Activated naive CD4-positive, alpha-beta T cell treated with anti-CD3 and anti-CD28 coated beads, Interleukin-2, amount 50 U/mL, for 24 hours (primary cell): ENCODE data around the gene ZNF750.

Experiments
- H3K27ac Mint-ChIP-seq: one replicate; pipeline ENCODE4 v1.8.0; 2021; ENCODE audit warnings: mild to moderate bottlenecking, mixed read lengths
- H3K27me3 Mint-ChIP-seq: one replicate; pipeline ENCODE4 v1.8.0; 2021; ENCODE audit warnings: mixed read lengths
- H3K36me3 Mint-ChIP-seq: one replicate; pipeline ENCODE4 v1.8.0; 2021; ENCODE audit warnings: mixed read lengths
- H3K4me1 Mint-ChIP-seq: one replicate; pipeline ENCODE4 v1.8.0; 2021; ENCODE audit warnings: mixed read lengths
- H3K4me3 Mint-ChIP-seq: one replicate; pipeline ENCODE4 v1.8.0; 2021; ENCODE audit warnings: mild to moderate bottlenecking, mixed read lengths
- H3K9me3 Mint-ChIP-seq: one replicate; pipeline ENCODE4 v1.8.0; 2021; ENCODE audit warnings: mixed read lengths

Gene ZNF750

GRCh38 chr17:82839617-82840292 lies at the start of gene ZNF750:
ZNF750 (minus strand) TSS chr17:82840022; CDS start chr17:82832454, 7,568 bp downstream.
- Mint-ChIP-seq H3K4me1 (no peaks in the 10 kb centered on the region), H3K36me3 (peaks cover 2% of the 10 kb centered on the region), H3K27me3 (no peaks in the 10 kb centered on the region), H3K9me3 (no peaks in the 10 kb centered on the region), H3K4me3 (no peak within 1 kb of the TSS), H3K27ac (no peak within 1 kb of the TSS)

- no peaks in the 10 kb centered on the region for H3K27me3 Mint-ChIP-seq
- H3K9me3 Mint-ChIP-seq, result no peaks in the 10 kb centered on the region
- H3K27ac Mint-ChIP-seq, result no peak overlapping the region
- H3K4me1 Mint-ChIP-seq, result peaks cover 56% of the 10 kb centered on the region
- H3K36me3 Mint-ChIP-seq, result peaks cover 7% of the 10 kb centered on the region
- H3K4me3 Mint-ChIP-seq, result no peak overlapping the region
Measured at GRCh38 chr17:82888583-82889495, 49.0 kb upstream of the ZNF750 start.

GRCh38 chr17:82887255-82888164 lies 47.7 kb upstream of the ZNF750 start:
- no peaks in the 10 kb centered on the region for H3K9me3 Mint-ChIP-seq
- H3K36me3 Mint-ChIP-seq, result peaks cover 7% of the 10 kb centered on the region
- H3K27me3 Mint-ChIP-seq, result no peaks in the 10 kb centered on the region
- peaks cover 56% of the 10 kb centered on the region for H3K4me1 Mint-ChIP-seq
- no peak overlapping the region for H3K27ac Mint-ChIP-seq
- no peak overlapping the region for H3K4me3 Mint-ChIP-seq

GRCh38 chr17:82884970-82885353 lies 45.1 kb upstream of the ZNF750 start:
- peaks cover under 1% of the 10 kb centered on the region for H3K36me3 Mint-ChIP-seq
- no peaks in the 10 kb centered on the region for H3K27me3 Mint-ChIP-seq
- H3K9me3 Mint-ChIP-seq, result no peaks in the 10 kb centered on the region
- H3K4me1 Mint-ChIP-seq, result peaks cover 65% of the 10 kb centered on the region
- H3K27ac Mint-ChIP-seq, result peak overlapping the region; percentile 78
- H3K4me3 Mint-ChIP-seq, result peak overlapping the region; percentile 40

- peaks cover 2% of the 10 kb centered on the region for H3K36me3 Mint-ChIP-seq
- no peaks in the 10 kb centered on the region for H3K27me3 Mint-ChIP-seq
- H3K4me1 Mint-ChIP-seq, result peaks cover 70% of the 10 kb centered on the region
- H3K9me3 Mint-ChIP-seq, result no peaks in the 10 kb centered on the region
- peak overlapping the region; percentile 78 for H3K27ac Mint-ChIP-seq
- H3K4me3 Mint-ChIP-seq, result peak overlapping the region; percentile 40
Measured at GRCh38 chr17:82884341-82884969, 44.6 kb upstream of the ZNF750 start.

- Mint-ChIP-seq H3K27ac (peak overlapping the region; percentile 59), H3K9me3 (no peaks in the 10 kb centered on the region), H3K4me3 (peak overlapping the region; percentile 81), H3K4me1 (peaks cover 79% of the 10 kb centered on the region), H3K27me3 (no peaks in the 10 kb centered on the region), H3K36me3 (peaks cover 2% of the 10 kb centered on the region)
Measured at GRCh38 chr17:82883419-82884031, 43.7 kb upstream of the ZNF750 start.

GRCh38 chr17:82882715-82883418 lies 43.0 kb upstream of the ZNF750 start:
- H3K9me3 Mint-ChIP-seq, result no peaks in the 10 kb centered on the region

GRCh38 chr17:82881900-82882714 lies 42.3 kb upstream of the ZNF750 start:
- Mint-ChIP-seq H3K27me3 (no peaks in the 10 kb centered on the region), H3K4me1 (peaks cover 80% of the 10 kb centered on the region), H3K27ac (peak overlapping the region; percentile 92), H3K9me3 (no peaks in the 10 kb centered on the region), H3K36me3 (peaks cover 2% of the 10 kb centered on the region), H3K4me3 (peak overlapping the region; percentile 81)

More at GRCh38 chr17:82882715-82883418, 43.0 kb upstream of the ZNF750 start:
- peak overlapping the region; percentile 92 for H3K27ac Mint-ChIP-seq
- H3K36me3 Mint-ChIP-seq, result peaks cover 2% of the 10 kb centered on the region
- peaks cover 82% of the 10 kb centered on the region for H3K4me1 Mint-ChIP-seq
- peak overlapping the region; percentile 81 for H3K4me3 Mint-ChIP-seq
- H3K27me3 Mint-ChIP-seq, result no peaks in the 10 kb centered on the region

GRCh38 chr17:82881324-82881823 lies 41.6 kb upstream of the ZNF750 start:
- Mint-ChIP-seq H3K9me3 (no peaks in the 10 kb centered on the region), H3K4me1 (peaks cover 85% of the 10 kb centered on the region), H3K4me3 (peak overlapping the region; percentile 39), H3K27me3 (no peaks in the 10 kb centered on the region), H3K27ac (no peak overlapping the region), H3K36me3 (peaks cover 2% of the 10 kb centered on the region)

- H3K27ac Mint-ChIP-seq, result no peak overlapping the region
- H3K36me3 Mint-ChIP-seq, result peaks cover 2% of the 10 kb centered on the region
- no peaks in the 10 kb centered on the region for H3K9me3 Mint-ChIP-seq
- peaks cover 80% of the 10 kb centered on the region for H3K4me1 Mint-ChIP-seq
- H3K27me3 Mint-ChIP-seq, result no peaks in the 10 kb centered on the region
- no peak overlapping the region for H3K4me3 Mint-ChIP-seq
Measured at GRCh38 chr17:82880620-82881323, 41.0 kb upstream of the ZNF750 start.

- Mint-ChIP-seq H3K9me3 (no peaks in the 10 kb centered on the region), H3K4me1 (peaks cover 65% of the 10 kb centered on the region), H3K36me3 (peaks cover 2% of the 10 kb centered on the region), H3K27ac (peak overlapping the region; percentile 60), H3K27me3 (no peaks in the 10 kb centered on the region), H3K4me3 (no peak overlapping the region)
Measured at GRCh38 chr17:82879241-82879640, 39.4 kb upstream of the ZNF750 start.

GRCh38 chr17:82878527-82878926 lies 38.7 kb upstream of the ZNF750 start:
- Mint-ChIP-seq H3K9me3 (no peaks in the 10 kb centered on the region), H3K36me3 (peaks cover 2% of the 10 kb centered on the region)

More at GRCh38 chr17:82878527-82878926, 38.7 kb upstream of the ZNF750 start:
- H3K4me1 Mint-ChIP-seq, result peaks cover 58% of the 10 kb centered on the region
- H3K4me3 Mint-ChIP-seq, result no peak overlapping the region
- no peak overlapping the region for H3K27ac Mint-ChIP-seq
- no peaks in the 10 kb centered on the region for H3K27me3 Mint-ChIP-seq
